Uterus (tissue), 2 donors: ENCODE measurements around the gene RNF128.
"Not testable (repeated sequence)": the region's sequence is repeated elsewhere in the genome, so short reads cannot be mapped to it uniquely, and the experiment has no call there.

Source experiments
- CTCF ChIP-seq, 4 experiments: fragments of 200-600 bp in 2 of 4; fragments of 450-650 bp in 2 of 4; sonication (generic) in 2 of 4; IDR thresholded peaks; one replicate each; pipeline ENCODE4 v1.5.1; 2016 to 2019; ENCODE audit warnings: antibody characterized with exemption in 4 of 4, mild to moderate bottlenecking in 2 of 4, moderate library complexity in 1 of 4
- POLR2A ChIP-seq, 2 donors: fragments of 450-650 bp; IDR thresholded peaks; one replicate each; pipeline ENCODE4 v1.6.1; 2016; ENCODE audit warnings: antibody characterized with exemption in 2 of 2, mild to moderate bottlenecking in 1 of 2, moderate library complexity in 1 of 2

- not testable (repeated sequence) for TF ChIP-seq POLR2A, CTCF (IDR thresholded peaks at IDR 0.05)
Measured at GRCh38 chrX:106812930-106813329, 86.4 kb downstream of the RNF128 start.
